Measurements from ENCODE around the gene GAS1.

GAS1 gene

GRCh38 chr9:86925686-86926085, 21.6 kb downstream of the GAS1 start:
- DNase-seq (ENCODE audit: low spot score), result no peak

GRCh38 chr9:86924206-86924605, 23.1 kb downstream of the GAS1 start:
- DNase-seq (ENCODE audit: low spot score), result no peak

- DNase-seq (ENCODE audit: low spot score), result no peak
Measured at GRCh38 chr9:86921151-86921923, 26.0 kb downstream of the GAS1 start.

- no peak for DNase-seq (ENCODE audit: low spot score)
Measured at GRCh38 chr9:86918556-86918955, 28.8 kb downstream of the GAS1 start.

- DNase-seq (ENCODE audit: low spot score), result no peak
Measured at GRCh38 chr9:86912210-86912609, 35.1 kb downstream of the GAS1 start.

- no peak for DNase-seq (ENCODE audit: low spot score)
Measured at GRCh38 chr9:86909388-86909787, 37.9 kb downstream of the GAS1 start.

- DNase-seq (ENCODE audit: low spot score), result no peak
Measured at GRCh38 chr9:86908261-86908660, 39.0 kb downstream of the GAS1 start.

- no peak for DNase-seq (ENCODE audit: low spot score)
Measured at GRCh38 chr9:86907346-86907745, 40.0 kb downstream of the GAS1 start.

- DNase-seq (ENCODE audit: low spot score), result no peak
Measured at GRCh38 chr9:86903734-86904085, 43.6 kb downstream of the GAS1 start.

- DNase-seq (ENCODE audit: low spot score), result no peak
Measured at GRCh38 chr9:86902991-86903733, 44.1 kb downstream of the GAS1 start.

- no peak for DNase-seq (ENCODE audit: low spot score)
Measured at GRCh38 chr9:86902586-86902985, 44.7 kb downstream of the GAS1 start.

- DNase-seq (ENCODE audit: low spot score), result no peak
Measured at GRCh38 chr9:86902176-86902575, 45.1 kb downstream of the GAS1 start.

GRCh38 chr9:86901511-86901910, 45.8 kb downstream of the GAS1 start:
- DNase-seq (ENCODE audit: low spot score), result no peak

Data from SW480 (cell line).